ENCODE measurements around the gene RXRA. TPM values are rescaled to one million over a fixed set of nuclear protein-coding genes. Genes with fewer than 3 reads are reported as not detected.

Gene RXRA
- total and polyA plus RNA-seq, 2 experiments from 2014 or later, result 32.9 to 46.1 TPM

DNA sequence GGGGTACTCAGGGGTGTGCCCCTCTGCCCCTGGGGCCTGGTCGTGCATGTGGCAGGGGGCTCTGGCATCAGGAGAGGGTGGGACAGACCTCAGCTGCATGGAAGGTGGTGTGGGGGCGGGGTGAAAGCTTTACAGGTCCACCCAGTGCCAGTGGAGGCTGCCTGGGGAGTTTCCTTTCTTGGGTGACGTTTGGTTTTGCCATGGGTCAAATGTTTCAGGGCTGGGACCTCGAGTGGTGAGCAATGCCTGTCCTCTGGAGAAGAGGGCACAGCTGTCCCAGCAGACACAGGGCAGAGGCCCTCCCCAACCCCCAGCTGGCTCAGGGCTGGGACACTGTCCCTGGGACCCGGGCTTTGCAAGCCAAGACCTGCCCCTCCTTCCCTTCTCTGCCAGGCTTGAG lies 3.6 kb downstream of the RXRA start:
- TF ChIP-seq, protein P1, sequence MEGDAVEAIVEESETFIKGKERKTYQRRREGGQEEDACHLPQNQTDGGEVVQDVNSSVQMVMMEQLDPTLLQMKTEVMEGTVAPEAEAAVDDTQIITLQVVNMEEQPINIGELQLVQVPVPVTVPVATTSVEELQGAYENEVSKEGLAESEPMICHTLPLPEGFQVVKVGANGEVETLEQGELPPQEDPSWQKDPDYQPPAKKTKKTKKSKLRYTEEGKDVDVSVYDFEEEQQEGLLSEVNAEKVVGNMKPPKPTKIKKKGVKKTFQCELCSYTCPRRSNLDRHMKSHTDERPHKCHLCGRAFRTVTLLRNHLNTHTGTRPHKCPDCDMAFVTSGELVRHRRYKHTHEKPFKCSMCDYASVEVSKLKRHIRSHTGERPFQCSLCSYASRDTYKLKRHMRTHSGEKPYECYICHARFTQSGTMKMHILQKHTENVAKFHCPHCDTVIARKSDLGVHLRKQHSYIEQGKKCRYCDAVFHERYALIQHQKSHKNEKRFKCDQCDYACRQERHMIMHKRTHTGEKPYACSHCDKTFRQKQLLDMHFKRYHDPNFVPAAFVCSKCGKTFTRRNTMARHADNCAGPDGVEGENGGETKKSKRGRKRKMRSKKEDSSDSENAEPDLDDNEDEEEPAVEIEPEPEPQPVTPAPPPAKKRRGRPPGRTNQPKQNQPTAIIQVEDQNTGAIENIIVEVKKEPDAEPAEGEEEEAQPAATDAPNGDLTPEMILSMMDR (IDR thresholded peaks at IDR 0.05; ENCODE audit: low read depth, low read length), result no peak
- H3K27me3 ChIP-seq, result no peaks in the 10 kb centered on the region
- H3K4me3 ChIP-seq, result no peak overlapping the region
- H3K9me3 ChIP-seq (ENCODE audit: low read depth), result no peaks in the 10 kb centered on the region
- no peaks in the 10 kb centered on the region for H3K36me3 ChIP-seq
- H3K27ac ChIP-seq, result peak overlapping the region; percentile 87
- DNase-seq (ENCODE audit: low read depth in 1 of 2, low spot score in 1 of 2), result no peak
- peaks cover 42% of the 10 kb centered on the region for H3K4me1 ChIP-seq (ENCODE audit: low read depth)

DNA sequence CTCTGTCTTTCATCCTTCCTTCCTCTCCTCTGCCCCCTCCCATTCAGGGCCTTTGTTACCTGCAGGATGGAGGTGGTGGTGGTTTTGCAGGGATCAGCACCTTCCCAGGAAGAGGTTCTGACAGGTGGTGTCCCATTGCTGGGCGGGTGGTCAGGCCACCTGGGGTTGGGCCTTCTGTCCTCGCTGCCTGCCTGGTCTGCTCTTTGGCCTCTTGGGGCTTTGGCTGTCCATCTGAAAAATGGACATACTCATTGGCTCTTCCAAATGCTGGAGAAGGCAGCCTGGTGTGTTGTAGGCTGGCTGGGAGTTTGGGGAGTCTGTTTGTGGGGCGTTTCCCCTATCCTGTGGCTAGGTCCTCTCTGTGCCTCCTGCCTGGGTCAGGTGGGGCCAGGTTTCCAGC lies 4.3 kb downstream of the RXRA start:
- H3K27me3 ChIP-seq, result no peaks in the 10 kb centered on the region
- H3K36me3 ChIP-seq, result no peaks in the 10 kb centered on the region
- no peak for DNase-seq (ENCODE audit: low read depth in 1 of 2, low spot score in 1 of 2)
- no peak overlapping the region for H3K4me3 ChIP-seq
- TF ChIP-seq, protein P1 (IDR thresholded peaks at IDR 0.05; ENCODE audit: low read depth, low read length), result no peak
- H3K4me1 ChIP-seq (ENCODE audit: low read depth), result peaks cover 38% of the 10 kb centered on the region
- H3K9me3 ChIP-seq (ENCODE audit: low read depth), result no peaks in the 10 kb centered on the region
- H3K27ac ChIP-seq, result no peak overlapping the region

DNA sequence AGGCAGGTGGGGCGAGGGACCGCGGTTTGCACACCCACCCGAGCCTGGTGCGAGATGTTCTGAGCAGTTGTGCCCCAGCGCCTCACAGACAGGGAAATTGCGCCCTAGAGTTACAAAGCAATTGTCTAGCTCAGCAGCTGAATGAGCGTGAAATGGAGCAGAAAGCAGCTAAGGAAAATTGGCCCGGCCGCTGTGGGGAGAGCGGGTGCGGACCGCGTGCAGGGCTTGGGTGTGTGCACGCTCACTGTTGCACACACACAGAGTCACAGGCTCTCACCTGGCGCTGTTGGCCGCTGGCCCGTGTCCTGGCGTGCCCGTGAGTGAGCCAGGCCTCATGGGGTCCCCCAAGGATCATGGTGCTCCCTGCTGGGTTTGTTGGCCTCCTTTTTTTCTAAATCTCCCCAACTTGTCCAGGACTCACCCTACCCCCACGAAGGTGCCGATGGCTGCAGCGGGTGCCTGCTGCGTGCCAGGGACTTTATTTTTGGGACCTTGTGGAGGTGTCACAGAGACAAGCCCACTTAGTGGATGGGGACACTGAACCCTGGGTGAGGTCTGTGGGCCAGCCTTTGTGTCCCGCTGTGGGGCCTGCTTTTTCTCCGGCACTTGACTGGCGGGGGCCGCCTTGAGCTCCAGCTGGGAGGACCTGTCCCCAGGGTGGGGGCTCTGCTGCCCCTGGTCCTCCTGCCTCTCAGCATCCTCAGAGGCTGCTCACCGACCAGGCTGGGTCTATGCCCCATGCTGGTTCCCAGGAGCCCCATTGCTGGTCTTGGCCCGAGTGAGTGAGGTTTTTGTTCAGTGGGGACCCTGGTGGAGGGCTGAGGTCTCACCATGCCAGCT lies 5.2 kb downstream of the RXRA start:
- TF ChIP-seq, protein P1 (IDR thresholded peaks at IDR 0.05; ENCODE audit: low read depth, low read length), result no peak
- Histone ChIP-seq H3K4me1 (ENCODE audit: low read depth) (peaks cover 38% of the 10 kb centered on the region), H3K27ac (no peak overlapping the region)

DNA sequence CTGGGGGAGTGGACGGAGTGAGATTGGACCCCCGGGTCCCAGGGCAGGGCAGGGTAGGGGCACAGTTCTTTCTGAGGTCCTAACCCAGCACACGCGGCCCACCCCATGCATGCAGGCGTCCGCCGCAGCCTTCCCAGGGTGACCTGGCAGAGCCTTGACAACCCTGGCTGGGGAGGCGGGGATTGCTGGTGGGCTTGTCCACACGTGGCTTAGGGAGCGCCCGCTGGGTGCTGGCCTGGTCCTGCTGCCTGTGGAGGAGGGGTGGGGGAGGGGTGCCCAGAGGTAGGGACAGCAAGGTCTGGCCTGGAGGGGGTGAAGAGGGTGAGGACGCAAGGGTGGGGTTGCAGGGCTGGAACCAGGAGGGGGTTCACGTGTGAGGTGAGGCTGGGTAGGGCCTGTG lies 6.0 kb downstream of the RXRA start:
- TF ChIP-seq, protein P1 (IDR thresholded peaks at IDR 0.05; ENCODE audit: low read depth, low read length), result no peak
- Histone ChIP-seq H3K4me1 (ENCODE audit: low read depth) (peaks cover 38% of the 10 kb centered on the region), H3K27ac (no peak overlapping the region)

More for the DNA sequence above, 5.2 kb downstream of the RXRA start:
- Histone ChIP-seq H3K36me3 (no peaks in the 10 kb centered on the region), H3K9me3 (ENCODE audit: low read depth) (no peaks in the 10 kb centered on the region), H3K27me3 (no peaks in the 10 kb centered on the region), H3K4me3 (no peak overlapping the region)
- DNase-seq (ENCODE audit: low read depth in 1 of 2, low spot score in 1 of 2), result no peak

DNA sequence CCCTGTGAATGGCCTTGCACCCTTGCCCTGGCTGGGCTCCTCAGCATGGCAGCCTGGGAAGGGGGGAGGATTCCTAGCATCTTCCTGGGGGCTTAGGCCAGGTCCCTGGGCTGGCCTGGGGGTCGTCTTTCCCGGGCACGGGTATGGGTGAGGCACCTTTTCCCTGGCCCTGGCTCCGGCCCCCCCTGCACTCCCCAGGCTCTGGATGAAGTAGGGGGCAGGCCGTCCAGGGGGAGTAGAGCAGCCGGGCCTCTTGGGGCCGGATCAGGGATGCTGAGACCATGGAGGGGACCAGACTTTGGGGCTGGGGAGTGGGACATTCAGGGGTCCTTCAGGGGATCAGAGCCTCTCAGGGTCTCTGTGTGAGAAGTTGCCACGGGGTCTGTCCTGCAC lies 6.6 kb downstream of the RXRA start:
- peaks cover 32% of the 10 kb centered on the region for H3K4me1 ChIP-seq (ENCODE audit: low read depth)
- no peaks in the 10 kb centered on the region for H3K9me3 ChIP-seq (ENCODE audit: low read depth)
- TF ChIP-seq, protein P1 (IDR thresholded peaks at IDR 0.05; ENCODE audit: low read depth, low read length), result no peak

More for the DNA sequence above, 6.0 kb downstream of the RXRA start:
- no peaks in the 10 kb centered on the region for H3K27me3 ChIP-seq
- no peak overlapping the region for H3K4me3 ChIP-seq
- no peaks in the 10 kb centered on the region for H3K36me3 ChIP-seq
- DNase-seq (ENCODE audit: low read depth in 1 of 2, low spot score in 1 of 2), result no peak
- H3K9me3 ChIP-seq (ENCODE audit: low read depth), result no peaks in the 10 kb centered on the region

More for the DNA sequence above, 6.6 kb downstream of the RXRA start:
- H3K27me3 ChIP-seq, result no peaks in the 10 kb centered on the region
- H3K4me3 ChIP-seq, result no peak overlapping the region
- no peak overlapping the region for H3K27ac ChIP-seq
- H3K36me3 ChIP-seq, result no peaks in the 10 kb centered on the region
- DNase-seq (ENCODE audit: low read depth in 1 of 2, low spot score in 1 of 2), result no peak

All from cardiac muscle cell (in vitro differentiated cells and primary cell).